DLD1 (cell line): ENCODE measurements around the gene VPS37D.

Experiments
- in situ Hi-C: cut with HindIII; loops from 2 replicates; pipeline ENCODE4 v1.10.0; 2017; ENCODE audit warnings: low sequenced_read_pairs

The VPS37D gene

DNA sequence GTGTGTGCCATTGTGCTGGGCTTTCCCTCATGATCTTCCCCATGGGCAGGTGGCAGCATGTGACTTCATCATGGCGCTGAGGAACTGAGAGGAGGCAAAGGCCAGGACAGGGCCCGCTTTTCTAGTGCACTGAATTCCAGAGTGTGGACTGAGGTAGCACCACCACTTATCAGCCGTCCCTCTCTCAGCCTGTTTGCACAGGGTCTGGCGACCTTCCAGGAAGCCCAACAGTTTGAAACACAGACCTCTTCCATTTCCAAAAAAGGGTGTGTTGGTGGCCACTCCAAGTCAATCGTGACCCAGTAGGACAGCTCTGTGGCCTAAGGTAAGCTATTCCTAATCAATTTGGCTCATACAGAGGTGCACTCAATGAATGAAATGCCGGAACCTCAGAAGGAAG lies 11.2 kb downstream of the VPS37D start:
- in situ Hi-C loops = loop anchor here (10.0 kb wide), 1 partner anchor 74 kb away; no protein-coding TSS in a partner anchor

DNA sequence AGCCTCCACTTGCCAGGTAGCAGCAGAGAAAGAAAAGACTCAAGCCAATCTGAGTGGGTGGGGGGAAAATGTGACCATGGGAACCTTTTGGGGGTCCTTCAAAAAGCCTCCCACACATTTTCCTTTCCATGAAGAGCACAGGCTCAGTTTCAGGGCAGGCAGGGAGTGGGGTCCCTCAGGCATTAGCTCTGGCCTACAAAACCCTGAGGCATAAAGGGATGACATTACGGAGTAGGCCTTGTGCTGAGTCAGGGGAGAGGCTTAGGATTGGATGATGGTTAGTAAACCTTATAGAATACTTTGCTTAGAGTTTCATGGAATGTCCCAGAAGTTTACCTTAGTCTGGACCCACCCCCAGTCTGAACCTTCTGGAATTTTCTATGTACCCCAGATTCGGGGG lies 12.1 kb downstream of the VPS37D start:
- in situ Hi-C loops = loop anchor here (10.0 kb wide), 1 partner anchor 75 kb away; no protein-coding TSS in a partner anchor

DNA sequence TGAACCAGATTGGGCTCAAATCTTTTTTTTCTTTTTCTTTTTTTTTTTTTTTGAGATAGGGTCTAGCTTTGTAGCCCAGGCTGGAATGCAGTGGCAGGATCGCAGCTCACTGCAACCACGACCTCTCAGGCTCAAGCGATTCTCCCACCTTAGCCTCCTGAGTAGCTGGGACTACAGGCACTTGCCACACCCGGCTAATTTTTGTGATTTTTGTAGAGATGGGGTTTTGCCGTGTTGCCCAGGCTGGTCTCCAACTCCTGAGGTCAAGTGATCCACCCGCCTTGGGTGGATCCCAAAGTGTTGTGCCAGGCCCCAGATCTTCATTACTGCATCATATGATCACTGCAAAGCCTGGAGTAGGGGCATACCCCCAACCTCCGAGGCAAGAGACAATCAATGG lies 12.9 kb downstream of the VPS37D start:
- in situ Hi-C loops = no loop called here

DNA sequence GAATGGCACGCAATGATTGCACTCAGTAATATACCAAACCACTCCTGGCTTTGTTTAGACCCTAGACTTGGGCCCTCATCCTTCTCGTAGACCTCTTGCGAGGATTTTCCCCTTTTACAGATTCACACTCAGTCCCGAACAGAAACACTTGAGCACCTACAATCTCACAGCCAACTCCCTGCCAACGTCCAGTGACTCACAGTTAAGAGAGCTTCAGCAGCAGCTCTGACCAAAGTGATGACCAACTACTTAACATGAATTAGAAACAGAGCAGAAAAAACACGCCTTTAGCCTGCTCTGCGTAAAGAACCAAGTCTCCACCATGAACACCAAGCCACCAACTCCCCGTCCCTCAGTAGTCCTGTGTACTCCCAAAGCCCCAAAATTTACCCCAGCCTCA lies 13.4 kb downstream of the VPS37D start:
- in situ Hi-C loops = no loop called here

DNA sequence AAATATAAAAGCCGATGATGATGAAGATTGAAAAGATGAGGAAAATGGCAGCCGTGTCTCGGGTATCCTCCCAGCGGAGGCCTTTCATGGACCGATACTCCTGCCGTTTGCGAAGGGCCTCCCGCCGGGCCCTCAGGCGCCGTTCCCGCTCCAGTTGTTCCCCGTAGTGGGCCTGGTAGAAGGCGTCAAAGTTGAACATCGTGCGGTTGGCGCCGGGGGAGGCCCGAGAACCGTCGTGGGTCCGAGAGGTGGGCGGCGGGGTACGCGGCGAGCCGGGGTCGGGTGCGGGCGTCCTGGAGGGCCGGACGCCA lies 15.1 kb downstream of the VPS37D start:
- in situ Hi-C loops = no loop called here

DNA sequence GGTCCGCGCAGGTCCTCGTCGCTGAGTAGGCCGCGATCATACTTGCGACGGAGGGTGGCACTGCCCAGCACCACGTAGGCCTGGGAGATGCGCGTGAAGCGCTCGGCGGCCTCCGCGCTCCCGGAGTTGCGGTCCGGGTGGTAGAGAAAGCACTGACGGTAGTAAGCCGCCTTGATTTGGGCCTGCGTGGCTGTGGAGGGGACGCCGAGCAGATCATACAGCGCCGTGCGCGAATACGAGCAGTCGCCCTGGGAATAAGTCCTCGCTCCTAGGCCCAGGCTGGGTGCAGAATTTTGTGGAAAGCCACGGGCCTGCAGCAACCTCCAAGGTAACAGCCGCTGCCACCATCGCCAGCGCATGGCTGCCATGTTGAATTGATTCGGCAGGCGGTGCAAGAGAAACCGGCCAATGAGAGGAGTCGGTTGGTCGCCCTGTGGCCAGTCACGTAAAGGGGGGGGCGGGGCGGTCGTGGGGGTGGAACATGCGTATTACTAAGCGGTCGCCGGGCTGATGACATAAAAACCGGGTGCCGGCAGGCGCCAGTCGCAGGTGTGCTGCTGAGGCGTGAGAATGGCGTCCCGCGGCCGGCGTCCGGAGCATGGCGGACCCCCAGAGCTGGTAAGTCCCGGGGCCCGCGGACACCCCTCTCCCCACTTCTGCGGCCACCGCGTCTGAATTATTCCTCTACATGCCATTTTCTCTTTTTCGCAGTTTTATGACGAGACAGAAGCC lies 15.6 kb downstream of the VPS37D start, which contains the start of the genes BUD23 and DNAJC30:
TSS of gene BUD23 (plus strand) at position 542 of the 732 bp plus-strand sequence. CDS start at position 571, 29 bp downstream.
TSS of gene DNAJC30 (minus strand) at position 398 of the 732 bp plus-strand sequence. CDS start at position 368, 30 bp downstream.
- in situ Hi-C loops = no loop called here

DNA sequence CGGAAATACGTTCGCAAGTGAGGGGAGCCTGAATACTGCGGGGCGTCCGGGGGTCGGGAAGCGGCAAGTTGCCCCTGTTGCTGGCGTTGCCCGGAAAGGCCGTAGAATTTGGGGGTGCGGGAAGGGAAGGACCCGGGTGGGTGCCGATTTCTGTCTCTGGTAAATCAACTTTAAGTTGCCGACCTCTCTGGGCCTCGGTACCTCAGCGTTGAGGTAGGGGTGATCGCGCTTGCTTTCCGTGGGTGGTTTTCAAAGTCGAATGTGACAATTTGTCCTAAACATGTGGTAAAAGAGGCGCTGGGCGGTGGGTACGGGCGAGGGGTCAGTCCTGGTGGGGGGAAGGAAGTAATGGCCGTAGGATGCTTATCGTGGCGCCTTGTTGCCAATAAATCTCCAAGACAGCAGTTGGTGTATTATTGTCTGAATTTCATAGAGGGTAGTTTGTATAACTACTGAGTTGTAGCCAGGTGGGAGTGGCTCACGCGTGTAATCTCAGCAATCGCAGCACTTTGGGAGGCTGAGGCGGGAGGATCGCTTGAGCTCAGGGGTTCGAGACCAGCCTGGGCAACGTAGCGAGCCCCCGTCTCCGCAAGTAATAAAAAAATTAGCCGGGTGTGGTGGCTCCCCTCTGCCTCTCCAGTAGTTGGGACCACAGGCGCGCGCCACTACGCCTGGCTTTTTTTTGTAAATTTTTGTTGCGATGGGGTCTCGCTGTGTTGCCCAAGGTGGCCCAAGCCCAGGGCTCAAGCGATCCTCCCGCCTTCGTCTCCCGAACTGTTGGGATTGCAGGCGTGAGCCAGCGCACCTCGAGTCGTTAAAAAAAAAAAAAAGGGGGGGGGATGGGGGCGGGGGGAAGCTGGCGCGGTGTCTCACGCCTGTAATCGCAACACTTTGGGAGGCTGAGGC lies 16.4 kb downstream of the VPS37D start:
- in situ Hi-C loops = no loop called here

DNA sequence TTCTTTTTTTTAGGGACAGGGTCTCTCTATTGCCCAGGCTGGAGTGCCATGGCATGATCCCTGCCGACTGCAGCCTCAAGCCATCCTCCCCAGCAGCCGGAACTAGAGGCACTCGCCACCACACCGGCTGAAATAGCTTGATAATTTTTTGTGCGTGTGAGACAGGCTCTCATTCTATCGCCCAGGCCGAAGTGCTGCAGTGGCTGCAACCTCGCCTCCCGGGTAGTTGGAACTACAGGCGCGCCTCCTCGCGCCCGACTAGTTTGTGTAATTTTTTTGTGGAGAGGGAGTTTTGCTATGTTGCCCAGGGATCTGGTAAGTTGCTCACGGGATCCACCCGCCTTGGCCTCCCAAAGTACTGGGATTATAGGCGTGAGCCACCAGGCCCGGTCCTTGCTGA lies 17.7 kb downstream of the VPS37D start:
- in situ Hi-C loops = no loop called here

DNA sequence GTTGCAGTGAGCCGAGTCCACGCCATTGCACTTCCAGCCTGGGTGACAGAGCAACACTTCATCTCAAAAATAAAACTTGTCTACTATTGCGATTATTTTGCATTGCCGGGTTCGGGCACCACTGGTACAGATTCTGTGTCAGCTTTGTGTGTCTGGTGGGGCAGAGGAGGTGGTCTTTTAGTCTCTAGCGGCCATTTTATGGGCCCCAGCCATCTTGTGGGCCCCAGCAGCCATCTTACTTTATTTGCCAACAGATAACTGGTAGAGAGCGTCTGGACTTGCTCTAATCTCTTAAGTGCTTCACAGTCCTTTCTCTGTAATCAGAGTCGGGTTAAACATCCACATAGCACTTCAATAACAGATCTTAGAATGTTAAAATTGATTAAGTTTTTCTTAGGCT lies 20.7 kb downstream of the VPS37D start:
- in situ Hi-C loops = no loop called here

DNA sequence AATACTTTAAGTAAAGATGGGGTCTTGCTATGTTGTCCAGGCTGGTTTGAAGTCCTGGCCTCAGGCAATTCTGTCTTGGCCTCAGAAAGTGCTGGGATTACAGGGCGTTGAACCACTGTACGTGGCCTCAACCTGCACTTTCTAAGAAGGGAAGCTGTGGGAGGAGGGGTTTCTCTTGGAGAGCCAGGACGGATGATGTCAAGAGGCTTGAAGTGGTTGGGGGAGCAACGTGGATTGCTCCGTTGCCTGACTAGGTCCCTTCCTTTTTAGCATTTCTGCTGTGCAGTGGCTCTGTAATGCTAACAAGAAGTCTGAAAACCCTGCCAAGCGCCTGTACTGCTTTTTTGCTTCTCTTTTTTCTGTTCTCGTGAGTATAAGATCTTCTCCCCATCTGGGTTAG lies 23.0 kb downstream of the VPS37D start:
- in situ Hi-C loops = no loop called here

DNA sequence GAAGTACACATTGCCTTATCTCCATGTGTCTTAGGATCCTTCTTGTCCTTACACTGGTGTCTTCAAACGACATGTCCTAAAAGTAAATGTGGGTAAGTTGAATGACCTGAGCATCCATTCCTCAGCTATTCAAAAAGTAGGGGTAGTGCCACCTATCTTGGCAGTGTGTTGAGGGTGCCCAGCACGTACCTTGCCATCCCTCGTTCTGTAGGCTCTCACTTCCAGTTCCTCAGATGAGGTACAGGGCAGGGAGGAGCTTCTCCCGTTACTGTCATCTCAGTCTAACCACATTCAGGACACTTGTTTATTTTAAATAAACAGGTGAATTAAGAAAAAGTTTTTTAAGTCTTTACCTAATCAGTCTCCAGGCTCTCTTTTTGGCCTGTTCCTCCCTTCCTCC lies 28.7 kb downstream of the VPS37D start:
- in situ Hi-C loops = no loop called here

DNA sequence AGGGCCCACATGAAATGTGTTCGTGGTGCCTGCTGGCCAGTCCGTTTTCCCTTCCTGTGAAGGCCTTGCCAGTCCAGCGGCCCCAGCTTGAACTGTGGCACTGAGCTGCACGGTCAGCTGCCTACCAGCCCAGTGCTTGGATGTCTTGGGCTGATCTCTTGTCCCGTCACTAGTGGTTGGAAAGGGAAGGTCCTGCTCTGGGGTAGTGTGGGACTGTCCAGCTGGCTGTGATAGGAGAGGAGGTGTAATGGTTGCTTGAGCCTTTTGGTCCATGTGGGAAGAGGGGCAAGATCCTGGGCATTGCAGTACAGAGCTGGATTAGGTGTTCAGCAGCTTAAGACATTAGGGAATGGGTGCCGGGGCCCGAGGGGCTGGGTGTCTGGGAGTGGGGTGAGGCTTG lies 30.8 kb downstream of the VPS37D start:
- in situ Hi-C loops = no loop called here

DNA sequence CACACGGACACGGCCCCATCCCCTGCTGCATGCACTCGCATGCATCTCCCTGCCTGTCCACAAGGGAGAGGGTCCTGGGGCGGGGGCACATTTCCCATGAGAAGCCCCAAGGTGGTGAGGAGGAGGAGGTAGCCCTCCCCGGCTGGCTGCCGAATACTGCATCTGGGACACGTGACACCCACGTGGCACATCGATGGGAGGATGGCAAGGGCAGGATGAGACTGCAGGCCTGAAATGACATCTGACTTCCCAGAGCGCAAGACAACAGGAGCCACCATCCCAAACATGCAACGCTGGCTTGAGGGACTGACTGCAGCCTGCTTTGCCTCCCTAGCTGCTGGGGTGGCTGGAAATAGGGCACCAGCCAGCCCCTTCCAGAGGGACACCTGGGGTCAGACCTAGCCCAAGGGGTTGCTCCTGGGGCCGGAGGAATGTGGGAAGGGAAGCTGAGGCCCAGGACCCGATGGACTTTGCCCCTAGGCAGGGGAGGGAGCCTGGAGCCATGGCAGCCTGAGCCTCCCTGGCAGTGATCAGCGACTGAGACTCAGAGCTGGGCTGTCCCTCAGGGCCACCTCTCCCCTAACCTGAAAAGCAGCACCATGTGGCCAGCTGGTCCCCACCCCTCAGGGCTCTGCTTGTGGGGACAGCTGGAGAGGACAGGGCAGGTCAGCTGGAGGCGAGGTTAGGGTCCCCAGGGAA lies 31.9 kb downstream of the VPS37D start:
- in situ Hi-C loops = no loop called here

DNA sequence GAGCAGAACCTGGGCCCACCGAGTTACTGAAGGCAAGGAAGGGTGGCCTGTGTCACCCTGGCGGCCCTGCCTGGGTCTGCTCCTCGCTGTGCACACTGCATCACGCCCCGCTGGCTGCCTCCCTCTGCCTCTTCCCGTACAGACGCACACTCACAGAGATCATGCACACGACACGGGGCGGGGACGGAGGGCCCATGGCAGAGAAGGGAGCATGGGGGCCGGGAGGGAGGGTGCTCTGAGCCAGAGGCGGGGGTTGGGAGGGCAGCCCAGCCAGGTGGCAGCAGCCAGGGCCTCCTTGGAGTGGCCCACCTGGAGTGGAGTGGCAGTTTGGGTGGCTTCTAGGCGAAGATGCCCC lies 32.4 kb downstream of the VPS37D start:
- in situ Hi-C loops = no loop called here

DNA sequence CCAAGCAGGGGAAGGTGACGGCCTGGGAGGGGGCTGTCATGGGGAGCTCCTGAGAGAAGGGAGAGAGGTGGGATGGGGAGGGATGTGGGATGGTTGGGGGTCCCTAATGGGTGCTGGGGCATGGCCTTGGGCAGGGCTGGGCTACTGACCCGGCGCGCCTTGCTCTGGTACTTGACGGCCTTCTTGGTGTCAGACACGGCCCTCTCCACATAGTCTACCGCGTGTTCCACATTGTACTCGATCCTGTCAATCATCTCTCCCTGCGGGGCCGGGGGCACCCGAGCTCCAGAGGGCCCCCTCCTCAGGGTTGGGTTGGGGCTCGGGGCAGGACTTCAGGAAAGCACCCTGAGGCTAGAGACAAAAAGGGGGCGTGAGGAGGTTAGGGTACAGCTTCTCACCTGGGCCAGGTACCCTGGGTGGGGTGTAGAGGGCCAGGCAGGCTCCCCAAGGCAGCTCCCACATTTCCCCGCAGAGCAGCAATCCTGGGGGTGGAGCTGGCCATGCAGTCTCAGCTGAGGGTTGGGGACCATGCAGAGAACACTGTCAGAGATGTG lies 33.0 kb downstream of the VPS37D start:
- in situ Hi-C loops = no loop called here

DNA sequence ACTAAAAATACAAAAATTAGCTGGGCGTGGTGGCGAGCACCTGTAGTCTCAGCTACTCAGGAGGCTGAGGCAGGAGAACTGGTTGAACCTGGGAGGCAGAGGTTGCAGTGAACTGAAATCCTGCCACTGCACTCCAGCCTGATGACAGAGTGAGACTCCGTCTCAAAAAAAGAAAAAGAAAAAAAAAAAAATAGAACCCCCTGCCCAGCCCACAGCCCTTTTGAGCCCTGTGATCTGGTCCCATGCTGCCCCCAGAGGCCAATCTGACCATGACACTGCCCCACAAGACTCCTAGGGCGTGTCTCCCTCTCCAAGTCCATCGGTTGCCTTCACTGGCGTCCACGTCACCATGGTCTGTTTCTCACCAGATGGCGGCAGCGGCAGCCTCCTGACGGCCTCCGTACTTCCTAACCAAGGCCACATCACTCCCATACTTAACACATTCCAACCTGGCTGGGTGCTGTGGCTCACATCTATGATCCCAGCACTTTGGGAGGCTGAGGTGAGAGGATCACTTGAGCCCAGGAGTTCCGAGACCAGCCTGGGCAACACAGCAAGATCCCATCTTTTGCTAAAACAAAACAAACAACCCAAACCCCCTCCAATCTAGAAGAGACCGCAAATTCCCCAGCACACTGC lies 33.8 kb downstream of the VPS37D start:
- in situ Hi-C loops = no loop called here

DNA sequence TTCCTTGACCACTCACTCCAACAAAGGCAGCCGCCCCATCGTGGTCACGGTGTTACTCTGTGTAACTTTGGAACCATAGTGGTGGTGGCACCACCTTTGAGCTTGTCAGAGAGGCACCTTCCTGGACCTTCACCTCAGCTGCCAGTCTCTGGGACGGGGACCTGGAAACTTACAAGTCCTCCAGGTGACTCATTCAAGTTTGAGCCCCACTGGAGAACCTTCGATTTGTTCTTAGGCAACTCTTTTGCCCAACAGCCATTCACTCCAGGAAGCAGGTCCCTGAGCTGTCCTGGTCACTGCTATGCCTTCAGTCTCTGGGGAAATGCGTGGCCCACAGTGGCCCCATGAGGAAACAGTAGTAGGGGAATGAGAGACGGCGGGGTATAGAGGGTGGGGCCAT lies 34.6 kb downstream of the VPS37D start:
- in situ Hi-C loops = no loop called here

DNA sequence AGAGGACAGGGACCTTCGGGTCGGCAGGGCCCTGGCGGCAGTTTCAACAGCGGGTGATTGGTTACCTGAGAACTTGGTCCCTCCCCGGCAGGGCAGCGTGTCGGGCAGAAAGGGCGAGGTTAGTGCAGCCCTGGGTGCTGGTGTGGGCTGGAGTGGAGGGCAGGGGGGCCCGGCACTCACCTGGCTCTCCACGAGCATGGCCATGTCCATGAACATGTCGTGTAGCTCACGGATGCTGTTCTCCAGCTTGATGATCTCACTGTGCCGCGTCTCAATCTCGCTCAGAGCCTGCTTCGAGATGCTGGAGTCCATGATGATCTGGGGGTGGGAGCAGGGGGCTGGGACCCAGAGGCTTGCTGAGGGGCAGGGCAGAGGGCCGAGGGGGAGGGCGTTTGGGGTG lies 35.0 kb downstream of the VPS37D start:
- in situ Hi-C loops = no loop called here

DNA sequence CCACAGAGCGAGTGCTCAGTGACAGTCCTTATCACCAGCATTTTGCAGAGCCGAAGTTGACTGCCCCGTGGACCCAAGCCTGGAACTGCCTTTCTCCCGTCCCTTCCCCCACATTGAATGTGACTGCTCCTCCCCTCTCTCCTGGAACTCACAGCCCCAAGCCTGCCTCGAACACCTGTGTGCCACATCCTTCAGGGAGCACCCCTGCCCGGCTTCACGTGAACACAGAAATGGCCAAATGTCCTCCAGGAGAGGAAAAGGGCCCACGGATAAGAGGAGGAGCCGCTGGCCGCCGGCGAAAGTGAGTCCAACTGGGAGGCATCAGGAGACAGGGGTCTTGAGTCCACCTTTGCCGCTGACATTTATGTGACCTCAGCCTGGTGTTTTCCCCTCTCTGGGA lies 35.6 kb downstream of the VPS37D start:
- in situ Hi-C loops = no loop called here

DNA sequence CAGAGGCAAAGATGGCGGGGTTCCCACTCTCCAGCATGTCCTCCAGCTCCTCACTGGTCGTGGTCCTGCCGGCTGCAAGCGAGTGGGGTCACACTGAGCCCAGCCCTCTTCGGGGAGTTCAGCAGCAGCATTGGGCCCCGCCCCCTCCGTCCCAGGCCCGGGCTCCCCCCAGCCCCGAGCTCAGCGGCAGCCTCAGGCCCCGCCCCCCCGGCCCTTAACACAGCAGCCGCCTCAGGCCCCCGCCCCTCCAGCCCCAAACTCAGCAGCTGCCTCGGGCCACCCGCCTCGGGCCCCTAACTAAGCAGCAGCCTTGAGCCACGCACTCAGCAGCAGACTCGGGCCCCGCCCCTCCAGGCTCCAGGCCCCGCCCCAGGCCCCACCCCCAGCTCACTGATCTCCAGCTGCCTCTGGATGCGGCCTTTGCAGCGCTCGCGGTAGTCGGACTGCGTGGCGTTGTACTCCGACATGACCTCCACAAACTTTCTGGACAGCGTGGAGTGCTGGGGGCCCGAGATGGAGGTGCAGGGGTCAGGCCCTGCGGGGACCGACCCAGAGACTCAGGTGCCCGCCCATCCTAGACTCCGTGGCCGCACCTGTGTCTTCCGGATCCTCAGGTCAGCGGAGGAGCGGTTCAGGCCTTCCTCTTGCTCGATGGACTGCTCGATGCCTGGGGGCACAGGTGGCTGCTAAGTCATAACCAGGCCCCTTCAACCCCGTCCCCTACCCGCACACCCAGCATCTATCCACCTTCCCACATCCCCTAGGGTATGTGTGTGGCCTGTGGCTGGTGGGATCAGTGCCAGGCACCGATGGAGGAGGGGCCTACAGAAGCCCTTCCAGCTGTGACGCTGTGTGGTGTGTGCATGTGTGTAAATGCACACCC lies 36.4 kb downstream of the VPS37D start:
- in situ Hi-C loops = no loop called here
